Measurements from ENCODE around the gene GALR1. TPM values are rescaled to one million over a fixed set of nuclear protein-coding genes. Genes with fewer than 3 reads are reported as not detected.

Gene GALR1
- total RNA-seq, 1 experiment from 2014 or later = not detected

- H3K4me3 ChIP-seq (replicated peaks in 1 of 2; ENCODE audit: low read depth in 1 of 2, low read length in 2 of 2) = no peak overlapping the region
- H3K4me2 ChIP-seq (ENCODE audit: low read length) = no peak overlapping the region
- ATAC-seq (no peak), DNase-seq (ENCODE audit: low read depth, low spot score) (no peak)
- H3K4me1 ChIP-seq (ENCODE audit: control insufficient read depth in 1 of 2, insufficient read depth in 2 of 2, low read length in 2 of 2) = peaks cover 2 to 3% of the 10 kb centered on the region in 2 experiments; a peak in 1 of 4 replicates
- H3K9ac ChIP-seq (ENCODE audit: low read length) = no peak overlapping the region
- no peak overlapping the region for H2AFZ ChIP-seq (ENCODE audit: low read depth, low read length, poor library complexity, severe bottlenecking)
- ChIA-PET RAD21 (ENCODE audit: low non-redundant PET in 1 of 2, low total read pairs in 2 of 2, uncharacterized antibody in 2 of 2, unreplicated experiment in 2 of 2) (no interaction called here), POLR2A (no interaction called here), CTCF (no interaction called here)
- no TSS peak for BruUV-seq (replicated peaks)
- no peaks in the 10 kb centered on the region for H4K20me1 ChIP-seq (ENCODE audit: insufficient read depth)
- no peaks in the 10 kb centered on the region for H3K27me3 ChIP-seq (ENCODE audit: insufficient read depth, low read length)
- no peak overlapping the region for H3K27ac ChIP-seq (ENCODE audit: low read depth, low read length)
- TF ChIP-seq RAD21 (IDR thresholded peaks at IDR 0.05; ENCODE audit: low read depth) (no peak), ATF3 (IDR thresholded peaks at IDR 0.05) (no peak), YY1 (IDR thresholded peaks at IDR 0.05; ENCODE audit: extremely low read depth, insufficient replicate concordance, low read depth, low read length) (no peak), ZBTB33 (IDR thresholded peaks at IDR 0.05; ENCODE audit: extremely low read depth, insufficient replicate concordance, low read length) (no peak), CTCF (IDR thresholded peaks at IDR 0.05 in 2 of 3, conservative IDR thresholded peaks at IDR 0.05 in 1 of 3; ENCODE audit: borderline replicate concordance in 1 of 3, insufficient read depth in 1 of 3, low read depth in 2 of 3, low read length in 2 of 3) (no peak), POLR2AphosphoS5 (IDR thresholded peaks at IDR 0.05; ENCODE audit: low read depth, low read length) (no peak), ZFX (IDR thresholded peaks at IDR 0.05) (no peak), CBX3 (IDR thresholded peaks at IDR 0.05; ENCODE audit: low read depth) (no peak), ZNF274 (IDR thresholded peaks at IDR 0.05; ENCODE audit: low read depth, low read length) (no peak), TCF7L2 (IDR thresholded peaks at IDR 0.05; ENCODE audit: borderline replicate concordance, extremely low read depth, insufficient read depth, insufficient read length) (no peak), CEBPB (IDR thresholded peaks at IDR 0.05; ENCODE audit: low read depth) (no peak), SP1 (IDR thresholded peaks at IDR 0.05; ENCODE audit: low read depth) (no peak), SIN3A (IDR thresholded peaks at IDR 0.05; ENCODE audit: low read depth) (no peak), ELF1 (IDR thresholded peaks at IDR 0.05; ENCODE audit: borderline replicate concordance, low read depth) (no peak), MAX (IDR thresholded peaks at IDR 0.05) (no peak), REST (IDR thresholded peaks at IDR 0.05; ENCODE audit: low read depth) (no peak), EZH2 (IDR thresholded peaks at IDR 0.05) (no peak), EZH2phosphoT487 (IDR thresholded peaks at IDR 0.05; ENCODE audit: borderline replicate concordance) (no peak), EGR1 (IDR thresholded peaks at IDR 0.05; ENCODE audit: low read depth) (no peak)
- intact Hi-C loops (cut with micrococcal nuclease) = no loop called here
- H3K9me2 ChIP-seq (ENCODE audit: insufficient read depth) = no peaks in the 10 kb centered on the region
- no peaks in the 10 kb centered on the region for H3K36me3 ChIP-seq (ENCODE audit: control insufficient read depth in 1 of 2, insufficient read depth in 2 of 2, low read length in 2 of 2)
- no peaks in the 10 kb centered on the region for H3K79me2 ChIP-seq (ENCODE audit: insufficient read depth, low read length)
- peaks cover 0 to 5% of the 10 kb centered on the region in 2 experiments; a peak in 2 of 4 replicates for H3K9me3 ChIP-seq (ENCODE audit: control insufficient read depth in 1 of 2, insufficient read depth in 1 of 2, low read depth in 1 of 2, low read length in 2 of 2)
These were observed 865 bp downstream of the GALR1 start for GRCh38 chr18:77250501-77250925.
